ENCODE data around the gene SDCCAG8. TPM values are rescaled to one million over a fixed set of nuclear protein-coding genes. Genes with fewer than 3 reads are reported as not detected.

SDCCAG8 gene
- total RNA-seq, 1 experiment from 2014 or later = 17.2 TPM

DNA sequence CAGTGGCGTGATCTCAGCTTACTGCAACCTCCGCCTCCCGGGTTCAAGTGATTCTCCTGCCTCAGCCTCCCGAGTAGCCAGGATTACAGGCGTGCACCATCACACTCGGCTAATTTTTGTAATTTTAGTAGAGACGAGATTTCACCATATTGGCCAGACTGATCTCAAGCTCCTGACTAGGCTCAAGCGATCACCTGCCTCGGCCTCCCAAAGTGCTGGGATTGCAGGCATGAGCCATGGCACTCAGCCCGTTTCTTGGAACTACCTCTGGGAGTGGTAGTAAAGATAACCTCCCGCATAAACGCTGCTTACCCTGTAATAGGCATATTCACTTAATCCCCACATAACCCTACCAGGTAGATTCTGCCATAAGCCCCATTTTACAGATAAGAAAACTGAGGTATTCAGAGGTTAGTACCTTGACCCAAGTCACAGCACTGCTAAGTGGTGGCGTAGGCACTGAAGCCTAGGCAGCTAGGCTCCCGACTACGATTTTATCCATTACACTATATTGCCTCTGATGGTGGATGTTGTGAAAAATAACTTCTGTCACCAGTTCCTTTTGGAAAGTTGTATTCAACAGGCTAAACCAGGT is 143.8 kb downstream of the SDCCAG8 start:
- DNase-seq (ENCODE audit: low read depth in 1 of 2, low spot score in 2 of 2) = no peak
- no peak overlapping the region for H3K4me3 ChIP-seq
- no peaks in the 10 kb centered on the region for H3K27me3 ChIP-seq (replicated peaks)
- no peak overlapping the region for H3K27ac ChIP-seq
- H3K9me3 ChIP-seq (replicated peaks) = no peaks in the 10 kb centered on the region
- H3K4me1 ChIP-seq (replicated peaks) = no peaks in the 10 kb centered on the region
- no peaks in the 10 kb centered on the region for H3K36me3 ChIP-seq

- Histone ChIP-seq H3K27ac (no peak overlapping the region), H3K4me1 (replicated peaks) (peaks cover 11% of the 10 kb centered on the region), H3K4me3 (no peak overlapping the region), H3K27me3 (replicated peaks) (no peaks in the 10 kb centered on the region), H3K9me3 (replicated peaks) (no peaks in the 10 kb centered on the region), H3K36me3 (no peaks in the 10 kb centered on the region)
- DNase-seq (ENCODE audit: low read depth in 1 of 2, low spot score in 2 of 2) = no peak
These were observed 147.0 kb downstream of the SDCCAG8 start for GRCh38 chr1:243402868-243403267.

DNA sequence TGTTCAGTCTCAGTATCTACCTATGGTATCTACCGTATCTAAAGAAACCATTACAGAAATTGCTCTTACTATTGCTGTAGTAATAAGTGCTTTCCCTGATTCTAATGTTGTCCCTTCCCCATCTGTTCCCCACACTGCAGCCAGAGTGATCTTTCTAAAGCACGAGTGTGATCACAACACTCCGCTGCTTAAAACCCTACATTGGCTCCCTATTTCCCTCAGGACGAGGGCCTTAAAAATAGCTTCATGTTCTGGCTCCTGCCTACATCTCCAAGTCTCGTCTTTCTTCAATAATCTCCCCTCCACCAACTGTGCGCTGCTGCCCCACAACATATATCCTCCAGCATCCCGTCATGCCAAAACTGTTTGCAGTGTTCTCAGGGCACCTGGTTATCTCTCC is 150.6 kb downstream of the SDCCAG8 start:
- DNase-seq (ENCODE audit: low read depth in 1 of 2, low spot score in 2 of 2) = no peak
- Histone ChIP-seq H3K27me3 (replicated peaks) (no peaks in the 10 kb centered on the region), H3K27ac (no peak overlapping the region), H3K4me3 (no peak overlapping the region), H3K4me1 (replicated peaks) (peaks cover 17% of the 10 kb centered on the region), H3K9me3 (replicated peaks) (no peaks in the 10 kb centered on the region), H3K36me3 (no peaks in the 10 kb centered on the region)

GRCh38 chr1:243407284-243408018 is 151.6 kb downstream of the SDCCAG8 start:
- DNase-seq (ENCODE audit: low read depth in 1 of 2, low spot score in 2 of 2) = peak in 1 of 2 experiments; percentile 58
- Histone ChIP-seq H3K36me3 (no peaks in the 10 kb centered on the region), H3K27me3 (replicated peaks) (no peaks in the 10 kb centered on the region), H3K27ac (peak overlapping the region; percentile 42), H3K4me3 (no peak overlapping the region), H3K4me1 (replicated peaks) (peaks cover 17% of the 10 kb centered on the region), H3K9me3 (replicated peaks) (no peaks in the 10 kb centered on the region)

- Histone ChIP-seq H3K4me3 (no peak overlapping the region), H3K4me1 (replicated peaks) (peaks cover 17% of the 10 kb centered on the region), H3K27ac (no peak overlapping the region), H3K27me3 (replicated peaks) (no peaks in the 10 kb centered on the region), H3K36me3 (no peaks in the 10 kb centered on the region), H3K9me3 (replicated peaks) (no peaks in the 10 kb centered on the region)
- DNase-seq (ENCODE audit: low read depth in 1 of 2, low spot score in 2 of 2) = no peak
These were observed 152.6 kb downstream of the SDCCAG8 start for GRCh38 chr1:243408479-243408878.

DNA sequence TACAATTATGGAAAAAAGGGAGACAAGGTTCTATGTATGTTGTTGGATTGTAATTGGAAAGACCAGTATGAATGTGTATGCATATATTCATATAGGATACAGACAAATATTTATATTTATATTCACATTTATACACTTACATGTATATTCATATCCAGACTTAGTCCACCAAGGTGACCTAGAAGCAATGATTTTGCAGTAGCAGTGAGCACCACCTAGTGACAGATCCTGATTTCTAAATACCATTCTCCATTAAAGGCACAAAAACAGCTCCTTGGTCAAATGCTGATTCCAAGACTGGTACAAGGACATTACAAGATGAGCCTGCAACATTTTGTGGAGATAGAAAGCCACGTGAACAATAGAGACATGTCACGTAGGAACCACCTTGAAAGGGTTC is 153.4 kb downstream of the SDCCAG8 start:
- no peak overlapping the region for H3K27ac ChIP-seq
- no peak for DNase-seq (ENCODE audit: low read depth in 1 of 2, low spot score in 2 of 2)
- H3K36me3 ChIP-seq = no peaks in the 10 kb centered on the region
- H3K4me3 ChIP-seq = no peak overlapping the region
- no peaks in the 10 kb centered on the region for H3K9me3 ChIP-seq (replicated peaks)
- H3K4me1 ChIP-seq (replicated peaks) = peaks cover 17% of the 10 kb centered on the region
- H3K27me3 ChIP-seq (replicated peaks) = no peaks in the 10 kb centered on the region

DNA sequence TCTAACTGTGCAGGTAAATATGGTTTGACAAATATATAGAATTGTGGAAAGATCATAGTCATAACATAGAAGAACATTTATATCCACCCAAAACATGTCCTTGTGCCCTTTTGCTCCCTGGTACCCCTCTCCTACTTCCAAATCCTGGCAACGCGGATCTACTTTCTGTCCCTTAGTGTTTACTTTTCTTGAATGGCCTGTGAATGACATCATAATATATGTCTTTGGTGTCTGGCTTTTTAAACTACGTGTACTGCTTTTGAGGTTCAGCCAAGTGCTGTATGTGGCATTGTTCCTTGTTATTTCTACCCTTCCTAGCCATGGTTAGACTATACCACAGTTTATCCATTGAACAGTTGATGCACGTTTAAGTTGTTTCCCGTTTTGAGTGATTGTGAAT is 155.6 kb downstream of the SDCCAG8 start:
- no peaks in the 10 kb centered on the region for H3K27me3 ChIP-seq (replicated peaks)
- peaks cover 17% of the 10 kb centered on the region for H3K4me1 ChIP-seq (replicated peaks)
- peaks cover 7% of the 10 kb centered on the region; the same call in 1 of the 2 replicates for H3K36me3 ChIP-seq
- DNase-seq (ENCODE audit: low read depth in 1 of 2, low spot score in 2 of 2) = no peak
- H3K27ac ChIP-seq = no peak overlapping the region
- H3K4me3 ChIP-seq = no peak overlapping the region
- H3K9me3 ChIP-seq (replicated peaks) = no peaks in the 10 kb centered on the region

- peaks cover 7% of the 10 kb centered on the region; the same call in 1 of the 2 replicates for H3K36me3 ChIP-seq
- H3K4me1 ChIP-seq (replicated peaks) = no peaks in the 10 kb centered on the region
- H3K27me3 ChIP-seq (replicated peaks) = no peaks in the 10 kb centered on the region
- no peak overlapping the region for H3K4me3 ChIP-seq
- no peaks in the 10 kb centered on the region for H3K9me3 ChIP-seq (replicated peaks)
- DNase-seq (ENCODE audit: low read depth in 1 of 2, low spot score in 2 of 2) = no peak
- H3K27ac ChIP-seq = no peak overlapping the region
These were observed 157.8 kb downstream of the SDCCAG8 start for GRCh38 chr1:243413431-243414151.

- H3K36me3 ChIP-seq = peaks cover 7% of the 10 kb centered on the region; the same call in 1 of the 2 replicates
- no peaks in the 10 kb centered on the region for H3K27me3 ChIP-seq (replicated peaks)
- no peak overlapping the region for H3K27ac ChIP-seq
- H3K9me3 ChIP-seq (replicated peaks) = no peaks in the 10 kb centered on the region
- no peak overlapping the region for H3K4me3 ChIP-seq
- H3K4me1 ChIP-seq (replicated peaks) = no peaks in the 10 kb centered on the region
- no peak for DNase-seq (ENCODE audit: low read depth in 1 of 2, low spot score in 2 of 2)
These were observed 158.3 kb downstream of the SDCCAG8 start for GRCh38 chr1:243414152-243414494.

GRCh38 chr1:243415663-243416408 is 160.0 kb downstream of the SDCCAG8 start:
- Histone ChIP-seq H3K4me1 (replicated peaks) (peaks cover 9% of the 10 kb centered on the region), H3K27me3 (replicated peaks) (no peaks in the 10 kb centered on the region)
- DNase-seq (ENCODE audit: low read depth in 1 of 2, low spot score in 2 of 2) = no peak

GRCh38 chr1:243416495-243416894 is 160.7 kb downstream of the SDCCAG8 start:
- Histone ChIP-seq H3K36me3 (peaks cover 7% of the 10 kb centered on the region; the same call in 1 of the 2 replicates), H3K27ac (no peak overlapping the region), H3K4me3 (no peak overlapping the region), H3K27me3 (replicated peaks) (no peaks in the 10 kb centered on the region), H3K9me3 (replicated peaks) (no peaks in the 10 kb centered on the region), H3K4me1 (replicated peaks) (peaks cover 13% of the 10 kb centered on the region)
- no peak for DNase-seq (ENCODE audit: low read depth in 1 of 2, low spot score in 2 of 2)

More at GRCh38 chr1:243415663-243416408, 160.0 kb downstream of the SDCCAG8 start:
- Histone ChIP-seq H3K27ac (no peak overlapping the region), H3K36me3 (peaks cover 7% of the 10 kb centered on the region; the same call in 1 of the 2 replicates), H3K4me3 (no peak overlapping the region), H3K9me3 (replicated peaks) (no peaks in the 10 kb centered on the region)

DNA sequence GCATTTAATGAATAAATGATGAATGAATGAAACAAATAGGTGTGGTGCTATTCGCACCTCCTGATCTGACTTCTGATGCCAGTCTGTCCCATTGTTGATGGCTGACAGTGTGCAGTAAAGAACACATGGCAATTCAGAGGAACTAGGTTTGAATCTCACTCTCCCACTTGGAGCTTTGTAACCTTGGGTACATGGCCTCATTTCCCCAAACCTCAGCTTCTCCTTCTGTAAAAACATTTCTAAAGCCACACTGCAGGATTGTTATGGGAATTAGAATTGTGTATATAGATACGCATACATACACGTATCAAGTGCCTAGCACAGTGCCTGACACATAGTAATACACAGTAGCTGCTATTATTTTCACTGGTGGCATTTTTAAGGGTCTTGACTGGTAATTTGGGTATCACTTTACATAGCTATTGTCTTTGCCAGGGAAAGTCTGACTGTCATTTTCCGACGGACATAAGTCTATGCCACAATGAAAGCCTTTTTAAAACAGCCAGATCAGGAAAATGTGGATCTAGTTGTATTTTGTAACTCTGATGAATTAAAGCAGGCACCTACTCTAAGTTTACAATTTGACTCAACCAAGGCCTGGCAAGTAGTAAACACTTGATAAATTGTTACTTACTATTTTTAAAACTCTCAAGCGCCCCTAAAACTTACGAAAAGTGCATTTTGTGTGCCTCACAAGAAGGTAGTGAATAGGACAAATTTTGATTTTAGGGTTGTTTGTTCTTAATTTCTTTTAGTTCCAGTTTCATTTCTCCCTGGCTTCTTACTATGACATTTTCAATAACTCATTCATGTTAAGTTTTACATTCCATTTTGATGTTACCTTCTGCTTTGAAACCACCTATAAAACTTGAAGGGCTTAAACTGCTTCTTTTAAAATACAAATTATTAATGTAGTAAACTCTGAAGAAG is 164.4 kb downstream of the SDCCAG8 start:
- no peak overlapping the region for H3K27ac ChIP-seq
- no peak for DNase-seq (ENCODE audit: low read depth in 1 of 2, low spot score in 2 of 2)
- no peaks in the 10 kb centered on the region for H3K27me3 ChIP-seq (replicated peaks)
- H3K4me3 ChIP-seq = no peak overlapping the region
- peaks cover 16% of the 10 kb centered on the region for H3K4me1 ChIP-seq (replicated peaks)
- H3K9me3 ChIP-seq (replicated peaks) = no peaks in the 10 kb centered on the region
- H3K36me3 ChIP-seq = peaks cover 7% of the 10 kb centered on the region; the same call in 1 of the 2 replicates

All from SJSA1 (cell line).